Testis (tissue), 2 donors: ENCODE results near the gene SPATC1L.

Experiments used
- POLR2A ChIP-seq: fragments of 450-650 bp; IDR thresholded peaks from one replicate; pipeline ENCODE4 v1.6.1; 2017; ENCODE audit warnings: antibody characterized with exemption, mild to moderate bottlenecking, moderate library complexity
- TF ChIP-seq, protein P1 (sequence below), 3 experiments: fragments of 450-650 bp in 2 of 3; fragments of 200-600 bp in 1 of 3; sonication (generic) in 1 of 3; IDR thresholded peaks; one replicate each; pipeline ENCODE4 v1.5.1; 2016 to 2019; ENCODE audit warnings: antibody characterized with exemption in 3 of 3, mild to moderate bottlenecking in 2 of 3, moderate library complexity in 1 of 3

DNA sequence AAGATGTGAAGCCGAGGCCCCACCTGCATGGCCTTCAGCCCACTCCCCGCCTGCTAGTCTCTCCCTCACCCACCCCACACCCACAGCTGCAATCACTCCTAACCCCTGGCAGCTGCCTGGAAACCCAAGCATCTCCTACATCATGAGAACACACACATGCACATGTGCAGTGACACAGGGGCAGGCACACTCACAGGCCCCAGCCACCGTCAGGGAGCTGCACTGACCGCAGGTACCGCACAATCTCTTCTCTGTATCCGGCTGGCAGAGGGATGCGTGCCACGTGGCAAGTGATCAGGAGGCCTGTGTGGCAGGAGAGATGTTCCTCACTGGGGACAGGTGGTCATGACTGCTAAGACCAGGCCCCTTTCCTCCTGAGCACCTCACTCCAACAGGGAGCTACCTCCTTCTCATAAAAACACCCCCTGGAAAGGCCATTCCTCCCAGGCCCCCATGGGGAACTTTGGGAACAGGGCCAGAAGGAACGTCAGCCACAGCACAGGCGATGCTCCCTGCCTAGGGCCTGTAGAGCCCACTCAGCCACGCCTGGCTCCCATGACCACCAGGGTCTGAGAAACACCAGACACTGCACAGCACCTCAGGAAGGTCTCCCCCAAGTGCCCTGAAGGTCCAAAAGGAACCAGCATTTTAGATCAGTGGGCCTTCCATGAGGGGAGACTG, 38.3 kb upstream of the SPATC1L start:
- TF ChIP-seq, protein P1, sequence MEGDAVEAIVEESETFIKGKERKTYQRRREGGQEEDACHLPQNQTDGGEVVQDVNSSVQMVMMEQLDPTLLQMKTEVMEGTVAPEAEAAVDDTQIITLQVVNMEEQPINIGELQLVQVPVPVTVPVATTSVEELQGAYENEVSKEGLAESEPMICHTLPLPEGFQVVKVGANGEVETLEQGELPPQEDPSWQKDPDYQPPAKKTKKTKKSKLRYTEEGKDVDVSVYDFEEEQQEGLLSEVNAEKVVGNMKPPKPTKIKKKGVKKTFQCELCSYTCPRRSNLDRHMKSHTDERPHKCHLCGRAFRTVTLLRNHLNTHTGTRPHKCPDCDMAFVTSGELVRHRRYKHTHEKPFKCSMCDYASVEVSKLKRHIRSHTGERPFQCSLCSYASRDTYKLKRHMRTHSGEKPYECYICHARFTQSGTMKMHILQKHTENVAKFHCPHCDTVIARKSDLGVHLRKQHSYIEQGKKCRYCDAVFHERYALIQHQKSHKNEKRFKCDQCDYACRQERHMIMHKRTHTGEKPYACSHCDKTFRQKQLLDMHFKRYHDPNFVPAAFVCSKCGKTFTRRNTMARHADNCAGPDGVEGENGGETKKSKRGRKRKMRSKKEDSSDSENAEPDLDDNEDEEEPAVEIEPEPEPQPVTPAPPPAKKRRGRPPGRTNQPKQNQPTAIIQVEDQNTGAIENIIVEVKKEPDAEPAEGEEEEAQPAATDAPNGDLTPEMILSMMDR (IDR thresholded peaks at IDR 0.05) = no peak
- no peak for TF ChIP-seq POLR2A
